Aorta (tissue), 5 donors: ENCODE data around the gene PRAC1. TPM values are rescaled to one million over a fixed set of nuclear protein-coding genes. Genes with fewer than 3 reads are reported as not detected.
A peak's percentile ranks its signal among the peaks of the same experiment; 100 is the strongest.

ENCODE experiments used
- ATAC-seq: fragments of 200-7000 bp; cut with Tn5 transposase; one replicate; pipeline ENCODE4 v1.9.1; 2022; ENCODE audit warnings: moderate library complexity; ENCODE audit not compliant: low FRiP score
- DNase-seq, 2 donors: peaks; one replicate each; pipeline ENCODE4 v3.0.0-alpha.2; 2020
- H3K27ac ChIP-seq, 2 donors: one replicate each; pipeline ENCODE4 v1.5.1; 2013; ENCODE audit warnings: low read length in 2 of 2, mild to moderate bottlenecking in 2 of 2, moderate library complexity in 2 of 2, control low read depth in 1 of 2, inconsistent platforms in 1 of 2, low read depth in 1 of 2
- H3K27me3 ChIP-seq, 2 donors: one replicate each; pipeline ENCODE4 v1.6.1; 2013; ENCODE audit warnings: control low read depth in 1 of 2, low read length in 1 of 2, mild to moderate bottlenecking in 1 of 2, moderate library complexity in 1 of 2; ENCODE audit not compliant: insufficient read depth in 2 of 2, control insufficient read depth in 1 of 2
- H3K36me3 ChIP-seq, 2 donors: one replicate each; pipeline ENCODE4 v1.6.1; 2013; ENCODE audit warnings: control low read depth in 1 of 2, low read length in 1 of 2, mild to moderate bottlenecking in 1 of 2; ENCODE audit not compliant: insufficient read depth in 2 of 2, control insufficient read depth in 1 of 2
- H3K4me1 ChIP-seq, 2 donors: one replicate each; pipeline ENCODE4 v1.6.1; 2013; ENCODE audit warnings: low read length in 2 of 2, control low read depth in 1 of 2, mild to moderate bottlenecking in 1 of 2, moderate library complexity in 1 of 2; ENCODE audit not compliant: insufficient read depth in 2 of 2, control insufficient read depth in 1 of 2
- H3K4me3 ChIP-seq, 2 donors: one replicate each; pipeline ENCODE4 v1.5.1; 2013; ENCODE audit warnings: low read length in 2 of 2, control low read depth in 1 of 2, mild to moderate bottlenecking in 1 of 2
- H3K9me3 ChIP-seq: one replicate; pipeline ENCODE4 v1.6.1; 2013; ENCODE audit warnings: mild to moderate bottlenecking, low read length; ENCODE audit not compliant: control insufficient read depth
- WGBS, 2 donors: extraction: QIAGEN DNeasy Blood & Tissue Kit; methylation state at CpG; one replicate each; pipeline ENCODE4 v1.1.7; 2013; 5-methylcytosine and 5-hydroxymethylcytosine counted together
- intact Hi-C, 2 donors: fragments of 100-400 bp; cut with DNase I; formaldehyde crosslinking; loops; one replicate each; pipeline versions ENCODE4 v1.14.2 to v1.15.0; 2022
- polyA plus RNA-seq, 2 donors: library from polyadenylated mRNA; stranded (reverse); fragments of 200-250 nt; gene quantifications; one replicate each; pipeline ENCODE4 v1.2.3, GENCODE V29; 2013
- total RNA-seq, 2 donors: library from RNA; stranded (reverse); fragmentation: NEBNext Ultra II Directional; extraction: Animal tissue kit (Norgen Biotek cat#: 25700); gene quantifications; one replicate each; pipeline ENCODE4 v1.2.1, GENCODE V29; 2021
- donor health status: healthy with polysubstance abuse.
- donor health status: Bipolar disorder and iron deficiency.
- donor health status: DM: no; HTN: no; CAD: no.
- donor health status: DM: no; HTN: no; CAD: no.
- donor health status: DM: yes; HTN: yes; CAD: no.

The PRAC1 gene
- total and polyA plus RNA-seq, 4 donors: 14.0 TPM; not detected in 3

- H3K9me3 ChIP-seq: no peaks in the 10 kb centered on the region
- H3K4me3 ChIP-seq: no peak overlapping the region
- no peaks in the 10 kb centered on the region for H3K4me1 ChIP-seq
- no peak for ATAC-seq
- H3K27ac ChIP-seq: no peak overlapping the region
- H3K27me3 ChIP-seq: peaks cover 1 to 3% of the 10 kb centered on the region in 2 donors
- no peaks in the 10 kb centered on the region for H3K36me3 ChIP-seq
- 32 to 33% methylated on average over 1 of the region's 1 CpG for WGBS, 2 donors
- DNase-seq: no peak
- intact Hi-C loops: no loop called here
These were observed 29.1 kb downstream of the PRAC1 start for GRCh38 chr17:48693178-48693577.

- DNase-seq (no peak), ATAC-seq (no peak)
- 62 to 83% methylated on average over 1 of the region's 1 CpG for WGBS, 2 donors
- H3K36me3 ChIP-seq: no peaks in the 10 kb centered on the region
- intact Hi-C loops: no loop called here
- peaks cover 1 to 3% of the 10 kb centered on the region in 2 donors for H3K27me3 ChIP-seq
- no peak overlapping the region for H3K4me3 ChIP-seq
- H3K4me1 ChIP-seq: no peaks in the 10 kb centered on the region
- H3K27ac ChIP-seq: no peak overlapping the region
- H3K9me3 ChIP-seq: no peaks in the 10 kb centered on the region
These were observed 30.3 kb downstream of the PRAC1 start for GRCh38 chr17:48692049-48692448.

GRCh38 chr17:48690655-48691054 lies 31.7 kb downstream of the PRAC1 start:
- no peaks in the 10 kb centered on the region for H3K9me3 ChIP-seq
- peaks cover 1 to 3% of the 10 kb centered on the region in 2 donors for H3K27me3 ChIP-seq
- no peaks in the 10 kb centered on the region for H3K4me1 ChIP-seq
- H3K36me3 ChIP-seq: no peaks in the 10 kb centered on the region
- no peak overlapping the region for H3K27ac ChIP-seq
- intact Hi-C loops: no loop called here
- H3K4me3 ChIP-seq: no peak overlapping the region
- no peak for ATAC-seq
- DNase-seq: no peak
- 79 to 82% methylated on average over 5 of the region's 5 CpGs for WGBS, 2 donors

GRCh38 chr17:48681609-48682008 lies 40.7 kb downstream of the PRAC1 start:
- Histone ChIP-seq H3K27me3 (no peaks in the 10 kb centered on the region), H3K4me3 (no peak overlapping the region), H3K36me3 (no peaks in the 10 kb centered on the region), H3K27ac (no peak overlapping the region), H3K9me3 (no peaks in the 10 kb centered on the region), H3K4me1 (no peaks in the 10 kb centered on the region)
- DNase-seq (no peak), ATAC-seq (no peak)
- 53 to 88% methylated on average over 1 of the region's 1 CpG for WGBS, 2 donors
- intact Hi-C loops: loop anchor here in 1 of 2 donors (5.0 kb wide), 1 partner anchor 111 kb away; no protein-coding TSS in a partner anchor

- H3K9me3 ChIP-seq: no peaks in the 10 kb centered on the region
- 85 to 94% methylated on average over 5 of the region's 5 CpGs for WGBS, 2 donors
- ATAC-seq (no peak), DNase-seq (no peak)
- H3K27me3 ChIP-seq: no peaks in the 10 kb centered on the region
- H3K36me3 ChIP-seq: no peaks in the 10 kb centered on the region
- no peaks in the 10 kb centered on the region for H3K4me1 ChIP-seq
- intact Hi-C loops: loop anchor here (2.0 to 5.0 kb wide), 3 partner anchors 113 to 201 kb away; no protein-coding TSS in a partner anchor
- no peak overlapping the region for H3K27ac ChIP-seq
- H3K4me3 ChIP-seq: no peak overlapping the region
These were observed 42.8 kb downstream of the PRAC1 start for GRCh38 chr17:48679385-48680096.

- Histone ChIP-seq H3K4me1 (no peaks in the 10 kb centered on the region), H3K4me3 (no peak overlapping the region)
These were observed 44.0 kb downstream of the PRAC1 start for GRCh38 chr17:48678141-48678971.

GRCh38 chr17:48676963-48677558 lies 45.3 kb downstream of the PRAC1 start:
- H3K27ac ChIP-seq: no peak overlapping the region
- H3K9me3 ChIP-seq: no peaks in the 10 kb centered on the region
- no peaks in the 10 kb centered on the region for H3K36me3 ChIP-seq
- WGBS, 2 donors: 77 to 80% methylated on average over 6 of the region's 6 CpGs
- ATAC-seq (no peak), DNase-seq (no peak)
- H3K4me1 ChIP-seq: no peaks in the 10 kb centered on the region
- intact Hi-C loops: no loop called here
- no peak overlapping the region for H3K4me3 ChIP-seq
- H3K27me3 ChIP-seq: no peaks in the 10 kb centered on the region

More at GRCh38 chr17:48678141-48678971, 44.0 kb downstream of the PRAC1 start:
- Histone ChIP-seq H3K36me3 (no peaks in the 10 kb centered on the region), H3K27me3 (no peaks in the 10 kb centered on the region), H3K27ac (no peak overlapping the region), H3K9me3 (no peaks in the 10 kb centered on the region)
- intact Hi-C loops: loop anchor here (1.0 to 2.0 kb wide), 3 partner anchors 113 to 202 kb away; no protein-coding TSS in a partner anchor
- peak; percentile 63 to 88 for DNase-seq
- ATAC-seq: peak; percentile 86
- WGBS, 2 donors: 6 to 7% methylated on average over 41 of the region's 41 CpGs

- Histone ChIP-seq H3K9me3 (no peaks in the 10 kb centered on the region), H3K36me3 (no peaks in the 10 kb centered on the region), H3K4me3 (no peak overlapping the region), H3K27me3 (peaks cover 0 to 1% of the 10 kb centered on the region in 2 donors), H3K4me1 (no peaks in the 10 kb centered on the region), H3K27ac (no peak overlapping the region)
- ATAC-seq (no peak), DNase-seq (no peak)
- intact Hi-C loops: loop anchor here in 1 of 2 donors (5.0 kb wide), 1 partner anchor 360 kb away; no protein-coding TSS in a partner anchor
- 48 to 49% methylated on average over 2 of the region's 2 CpGs for WGBS, 2 donors
These were observed 50.0 kb downstream of the PRAC1 start for GRCh38 chr17:48672340-48672739.
